Stimulated activated CD8-positive, alpha-beta memory T cell treated with anti-CD3 and anti-CD28 coated beads, Interleukin-4, amount 100 ng/mL, for 1 hour (primary cell): Measurements from ENCODE around the gene WIPI1.
"Not testable (repeated sequence)": the region's sequence is repeated elsewhere in the genome, so short reads cannot be mapped to it uniquely, and the experiment has no call there.

Source experiments
- DNase-seq, 2 donors: peaks; one replicate each; pipeline ENCODE4 v3.0.0-alpha.2; 2020; ENCODE audit warnings: low read depth in 2 of 2, low spot score in 1 of 2

WIPI1 gene

DNA sequence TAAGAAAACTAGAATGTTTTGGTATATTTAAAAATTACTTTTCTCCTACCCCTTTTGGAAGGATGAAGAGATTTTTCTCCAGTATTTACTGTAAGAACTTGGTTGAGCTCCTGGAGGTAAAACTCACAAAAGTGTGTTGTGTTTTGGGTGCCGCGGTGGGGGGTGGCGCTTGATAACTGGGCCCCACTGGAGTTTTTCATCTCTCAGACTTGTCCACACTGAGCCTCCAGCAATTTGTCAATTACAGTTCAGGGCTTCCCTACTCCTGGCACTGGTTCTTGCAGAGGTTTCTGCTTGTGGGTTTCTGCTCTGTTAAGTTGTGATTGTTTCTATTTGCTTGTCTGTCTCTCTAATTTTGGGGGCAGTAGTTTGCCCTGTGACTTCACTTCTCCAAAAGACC, 40.0 kb downstream of the WIPI1 start:
- DNase-seq = no peak

DNA sequence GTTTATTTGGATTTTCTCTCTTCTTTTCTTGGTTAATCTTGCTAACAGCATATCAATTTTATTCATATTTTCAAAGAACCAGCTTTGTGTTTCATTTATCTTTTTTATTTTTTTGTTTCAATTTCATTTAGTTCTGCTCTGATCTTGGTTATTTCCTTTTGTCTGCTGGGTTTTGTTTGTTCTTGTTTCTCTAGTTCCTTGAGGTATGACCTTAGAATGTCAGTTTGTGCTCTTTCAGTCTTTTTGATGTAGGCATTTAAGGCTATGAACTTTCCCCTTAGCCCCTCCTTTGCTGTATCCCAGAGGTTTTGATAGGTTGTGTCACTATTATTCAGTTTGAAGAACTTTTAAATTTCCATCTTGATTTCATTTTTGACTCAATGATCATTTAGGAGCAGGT, 42.4 kb downstream of the WIPI1 start:
- not testable (repeated sequence) for DNase-seq

DNA sequence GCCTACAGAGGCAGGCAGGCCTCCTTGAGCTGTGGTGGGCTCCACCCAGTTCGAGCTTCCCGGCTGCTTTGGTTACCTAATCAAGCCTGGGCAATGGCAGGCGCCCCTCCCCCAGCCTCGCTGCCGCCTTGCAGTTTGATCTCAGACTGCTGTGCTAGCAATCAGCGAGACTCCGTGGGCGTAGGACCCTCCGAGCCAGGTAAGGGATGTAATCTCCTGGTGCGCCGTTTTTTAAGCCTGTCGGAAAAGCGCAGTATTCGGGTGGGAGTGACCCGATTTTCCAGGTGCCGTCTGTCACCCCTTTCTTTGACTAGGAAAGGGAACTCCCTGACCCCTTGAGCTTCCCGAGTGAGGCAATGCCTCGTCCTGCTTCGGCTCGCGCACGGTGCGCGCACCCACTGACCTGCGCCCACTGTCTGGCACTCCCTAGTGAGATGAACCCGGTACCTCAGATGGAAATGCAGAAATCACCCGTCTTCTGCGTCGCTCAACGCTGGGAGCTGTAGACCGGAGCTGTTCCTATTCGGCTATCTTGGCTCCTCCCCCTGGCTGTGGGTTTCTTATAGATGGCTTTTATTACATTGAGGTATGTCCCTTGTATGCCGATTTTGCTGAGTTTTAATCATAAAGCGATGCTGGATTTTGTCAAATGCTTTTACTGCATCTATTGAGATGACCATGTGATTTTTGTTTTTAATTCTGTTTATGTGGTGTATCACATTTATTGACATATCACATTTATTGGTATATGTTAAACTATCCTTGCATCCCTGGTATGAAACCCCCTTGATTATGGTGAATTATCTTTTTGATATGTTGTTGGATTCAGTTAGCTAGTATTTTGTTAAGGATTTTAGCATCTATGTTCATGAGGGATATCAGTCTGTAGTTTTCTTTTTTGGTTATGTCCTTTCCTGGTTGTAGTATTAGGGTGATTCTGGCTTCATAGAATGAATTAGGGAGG, 43.4 kb downstream of the WIPI1 start:
- DNase-seq = not testable (repeated sequence)

DNA sequence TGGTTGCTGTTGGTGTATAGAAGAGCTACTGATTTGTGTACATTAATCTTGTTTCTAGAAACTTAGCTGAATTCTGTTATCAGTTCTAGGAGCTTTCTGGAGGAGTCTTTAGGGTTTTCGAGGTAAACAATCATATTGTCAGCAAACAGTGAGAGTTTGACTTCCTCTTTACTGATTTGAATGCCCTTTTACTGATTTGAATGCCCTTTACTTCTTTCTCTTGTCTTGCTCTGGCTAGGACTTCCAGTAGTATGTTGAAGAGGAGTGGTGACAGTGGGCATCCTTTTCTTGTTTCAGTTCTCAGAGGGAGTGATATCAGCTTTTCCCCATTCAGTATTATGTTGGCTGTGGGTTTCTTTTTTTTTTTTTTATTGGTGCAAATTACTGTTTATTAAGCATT, 49.6 kb downstream of the WIPI1 start:
- not testable (repeated sequence) for DNase-seq

DNA sequence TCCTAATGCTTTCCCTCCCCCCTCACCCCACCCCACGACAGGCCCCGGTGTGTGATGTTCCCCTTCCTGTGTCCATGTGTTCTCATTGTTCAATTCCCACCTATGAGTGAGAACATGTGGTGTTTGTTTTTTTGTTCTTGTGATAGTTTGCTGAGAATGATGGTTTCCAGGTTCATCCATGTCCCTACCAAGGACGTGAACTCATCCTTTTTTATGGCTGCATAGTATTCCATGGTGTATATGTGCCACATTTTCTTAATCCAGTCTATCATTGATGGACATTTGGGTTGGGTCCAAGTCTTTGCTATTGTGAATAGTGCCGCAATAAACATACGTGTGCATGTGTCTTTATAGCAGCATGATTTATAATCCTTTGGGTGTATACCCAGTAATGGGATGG, 53.5 kb downstream of the WIPI1 start:
- DNase-seq = not testable (repeated sequence)

DNA sequence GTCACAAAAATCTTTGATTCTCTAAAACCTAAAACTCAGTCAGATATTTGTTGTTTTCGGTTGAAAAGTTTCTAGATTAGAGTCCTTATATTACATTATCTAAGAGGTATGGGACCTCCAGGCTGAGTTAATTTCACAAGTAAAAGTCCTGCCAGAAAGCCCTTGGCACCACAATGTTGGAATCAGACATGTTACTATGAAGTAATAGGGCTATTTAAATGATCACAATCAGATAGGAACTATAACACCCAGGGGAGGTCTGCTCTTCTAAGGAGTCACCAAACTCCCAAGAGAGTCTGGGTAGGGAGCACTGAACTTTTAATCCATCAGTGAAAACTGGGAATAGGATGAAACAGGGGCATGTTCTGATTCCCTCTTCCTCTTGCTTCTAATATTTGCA, 54.2 kb downstream of the WIPI1 start:
- DNase-seq = no peak

DNA sequence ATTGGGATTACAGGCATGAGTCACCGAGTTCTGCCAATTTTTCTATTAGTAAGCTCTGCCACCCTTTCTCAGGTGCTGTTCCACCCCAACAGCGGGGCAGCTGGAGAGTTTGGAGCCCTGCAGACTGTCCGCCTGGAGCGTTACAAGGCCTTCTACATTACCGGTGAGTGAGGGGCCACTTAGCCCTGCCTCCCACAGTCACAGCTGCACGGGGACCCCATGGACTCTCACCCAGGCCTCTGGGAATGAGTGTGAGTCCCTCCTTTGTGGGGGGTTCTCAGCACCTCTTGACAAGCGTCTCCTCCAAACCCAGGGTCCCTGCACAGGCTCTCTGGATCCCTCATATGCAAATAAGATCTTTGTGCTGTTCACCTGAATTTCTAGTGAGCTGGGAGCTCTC, 56.0 kb downstream of the WIPI1 start:
- DNase-seq = no peak

DNA sequence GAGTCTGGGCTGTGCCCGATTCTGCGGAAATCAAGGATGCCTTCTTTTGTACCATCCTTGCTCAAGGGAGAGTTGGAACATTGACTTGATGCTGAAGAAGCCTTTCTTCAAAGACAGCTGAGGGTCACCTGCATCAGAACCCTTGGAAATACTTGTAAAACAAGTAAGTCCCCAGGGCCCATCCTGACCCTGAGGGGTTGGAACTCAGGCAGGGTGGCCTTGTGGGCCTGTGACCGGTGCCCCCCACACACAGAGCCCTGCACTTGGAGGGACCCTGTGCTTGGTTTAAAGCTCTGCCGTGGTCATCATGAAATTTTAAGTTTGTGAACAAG, 56.9 kb downstream of the WIPI1 start:
- no peak for DNase-seq

DNA sequence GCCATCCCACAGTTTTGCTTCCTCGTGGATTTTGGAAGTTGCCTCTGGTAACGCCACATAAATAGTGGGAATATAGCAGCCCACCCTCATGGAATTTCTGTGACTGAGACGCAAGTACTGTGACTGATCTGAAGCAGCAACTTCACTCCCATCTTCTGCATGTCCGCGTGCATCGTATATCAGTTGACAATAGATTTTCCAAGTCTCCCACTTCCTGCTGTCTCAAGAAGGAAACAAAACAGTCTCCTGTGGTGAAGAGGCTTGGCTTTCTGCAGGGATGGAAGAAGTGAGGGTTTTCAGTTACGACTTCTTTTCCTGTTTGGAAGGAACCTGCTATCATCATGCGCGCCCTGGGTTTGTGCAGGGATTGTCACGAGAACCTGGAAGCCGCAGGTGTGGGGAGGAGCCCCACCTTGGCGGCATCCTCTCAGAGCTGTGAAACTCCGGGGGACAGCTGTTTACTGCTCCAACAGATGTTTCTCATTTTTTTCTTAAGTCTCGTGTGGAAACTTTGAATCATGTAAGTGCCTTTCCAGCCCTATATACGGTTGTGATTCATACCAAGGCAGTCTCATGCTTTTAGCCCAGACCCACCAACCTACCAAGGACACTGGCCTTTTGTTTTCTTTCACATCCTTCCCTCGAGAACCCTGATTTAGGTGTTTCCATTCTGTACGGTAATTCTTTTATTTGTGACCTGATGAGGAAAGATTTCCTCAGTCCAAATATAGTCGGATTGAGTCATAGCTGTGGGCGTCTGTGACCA, 57.5 kb downstream of the WIPI1 start:
- no peak for DNase-seq

DNA sequence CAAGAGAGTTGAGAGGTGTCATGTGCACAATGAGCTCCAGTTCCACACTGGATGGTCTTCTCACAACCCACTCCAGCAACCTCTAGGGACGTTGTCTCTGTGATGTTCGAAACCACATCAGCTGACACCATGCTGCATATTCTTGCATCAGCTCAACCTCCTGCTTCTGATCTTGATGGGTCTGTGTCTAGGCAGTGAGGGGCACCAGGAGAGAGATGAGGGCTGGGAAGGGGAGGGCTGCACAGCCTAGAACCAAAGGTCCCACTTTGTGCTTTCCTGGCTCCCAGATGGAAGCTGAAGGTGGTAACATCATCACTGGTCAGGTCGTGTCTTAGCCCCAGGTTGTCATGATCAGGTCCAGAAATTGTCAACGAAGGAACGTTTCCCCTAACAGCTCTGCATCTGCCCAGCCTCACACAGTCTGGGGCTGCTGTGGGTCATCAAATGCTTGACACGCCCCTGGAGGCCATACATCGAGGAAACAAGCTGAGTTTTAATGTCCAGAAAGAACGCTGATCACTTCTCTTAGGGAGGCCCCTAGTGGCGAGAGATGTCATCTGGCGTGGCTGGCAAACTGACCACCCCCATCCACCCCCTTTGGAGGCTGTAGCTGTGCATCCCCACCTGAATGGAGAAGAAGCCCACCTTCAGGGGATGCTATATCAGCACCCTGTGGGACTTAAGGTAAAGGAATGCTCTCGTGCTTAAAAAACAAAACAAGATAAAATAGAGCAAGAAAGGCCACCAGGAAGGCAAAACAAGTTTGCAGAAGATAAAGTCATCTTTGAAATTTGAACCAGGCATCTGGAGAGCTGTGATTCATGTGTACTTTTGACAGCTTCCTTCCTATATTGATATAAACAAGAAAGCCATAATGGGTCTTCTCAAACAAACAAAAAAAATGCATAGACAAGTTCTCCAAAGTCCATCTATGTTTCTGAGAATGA, 58.3 kb downstream of the WIPI1 start:
- no peak for DNase-seq

DNA sequence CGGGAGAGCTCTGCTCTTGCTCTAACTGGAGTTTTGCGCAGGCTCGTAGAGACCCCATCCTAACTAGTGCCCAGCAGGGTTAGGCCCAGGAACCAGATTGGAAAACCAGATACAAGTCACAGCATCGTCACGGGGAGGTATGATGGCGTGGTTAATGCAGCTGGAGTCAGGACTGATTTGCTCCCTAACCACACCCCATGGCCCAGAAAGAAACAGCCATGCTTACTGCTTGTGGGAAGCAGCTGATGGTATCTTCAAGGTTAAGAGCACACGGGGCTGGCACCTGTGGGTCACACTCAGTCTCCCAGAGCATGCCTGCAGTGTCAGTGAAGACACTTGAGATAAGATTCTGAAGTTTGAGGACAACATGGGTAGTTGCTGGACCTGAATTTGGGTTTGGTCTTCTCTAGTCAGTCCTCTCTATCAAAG, 60.2 kb downstream of the WIPI1 start:
- DNase-seq = no peak

DNA sequence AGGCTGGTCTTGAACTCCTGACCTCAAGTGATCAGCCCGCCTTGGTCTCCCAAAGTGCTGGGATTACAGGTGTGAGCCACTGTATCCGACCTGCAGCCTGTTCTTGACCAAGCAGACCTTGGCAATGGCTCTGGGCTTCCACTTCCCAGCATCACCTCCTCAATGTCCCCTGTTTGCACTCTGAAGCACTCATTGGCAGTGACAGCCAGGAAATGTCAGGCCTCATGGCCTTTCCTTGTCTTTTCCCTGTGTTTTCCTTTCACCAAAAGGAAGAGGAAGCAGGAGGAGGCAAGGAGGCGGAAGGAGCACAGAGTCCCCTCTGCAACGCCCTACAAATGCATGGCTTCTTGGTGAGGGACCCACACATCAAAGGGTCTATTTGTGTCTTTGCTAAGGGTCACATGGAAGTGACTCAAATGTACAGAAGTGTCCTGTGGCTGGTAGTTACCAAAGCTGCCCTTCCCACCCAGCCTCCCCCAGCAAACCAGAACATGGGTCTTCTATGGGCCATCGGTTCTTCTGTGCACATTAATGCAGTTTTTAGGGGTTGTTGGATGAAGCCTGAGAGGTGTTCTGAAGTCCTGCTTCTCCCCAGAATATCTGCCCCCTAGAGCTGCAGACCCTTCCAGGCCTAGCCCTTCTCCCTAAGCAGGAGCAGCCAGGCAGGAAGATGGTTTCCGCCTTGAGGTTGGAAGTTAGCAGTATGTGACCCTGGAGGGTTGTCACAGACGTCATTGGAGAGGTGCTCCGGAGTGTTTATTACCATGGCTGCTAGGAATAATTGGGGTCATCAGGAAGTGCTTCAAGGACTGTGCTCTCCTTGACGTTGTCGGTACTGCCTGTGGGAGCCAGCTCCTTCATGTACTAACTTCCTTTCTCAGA, 60.8 kb downstream of the WIPI1 start:
- DNase-seq = no peak

DNA sequence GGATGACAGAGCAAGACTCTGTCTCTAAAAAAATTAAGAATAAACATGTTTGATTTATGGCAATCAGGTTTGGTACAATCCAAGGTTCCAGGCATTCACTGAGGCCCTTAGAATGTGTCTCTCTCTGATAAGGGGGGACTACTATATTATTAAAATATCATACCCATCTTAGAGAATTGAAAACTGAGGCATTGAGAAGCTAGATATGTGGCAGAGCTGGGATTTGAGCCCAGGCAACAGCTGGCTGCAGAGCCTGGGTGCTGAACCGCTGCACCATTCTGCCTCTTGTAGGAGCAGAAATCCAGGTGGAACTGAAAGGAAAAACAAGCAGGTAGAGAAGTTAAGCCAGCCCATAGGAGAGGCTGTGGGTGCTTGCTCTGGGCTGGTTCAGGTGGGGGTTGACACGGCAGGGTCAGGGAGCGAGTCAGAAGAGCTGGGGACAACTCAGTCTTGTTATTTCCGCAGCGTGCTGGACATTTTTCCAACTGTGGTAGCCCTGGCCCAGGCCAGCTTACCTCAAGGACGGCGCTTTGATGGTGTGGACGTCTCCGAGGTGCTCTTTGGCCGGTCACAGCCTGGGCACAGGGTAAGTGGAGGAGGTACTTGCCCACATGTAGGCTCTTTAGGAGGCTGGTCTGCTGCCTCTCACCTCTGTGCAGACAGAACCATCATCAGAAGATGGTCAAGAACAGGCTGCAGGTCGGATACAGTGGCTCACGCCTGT, 62.5 kb downstream of the WIPI1 start:
- no peak for DNase-seq

DNA sequence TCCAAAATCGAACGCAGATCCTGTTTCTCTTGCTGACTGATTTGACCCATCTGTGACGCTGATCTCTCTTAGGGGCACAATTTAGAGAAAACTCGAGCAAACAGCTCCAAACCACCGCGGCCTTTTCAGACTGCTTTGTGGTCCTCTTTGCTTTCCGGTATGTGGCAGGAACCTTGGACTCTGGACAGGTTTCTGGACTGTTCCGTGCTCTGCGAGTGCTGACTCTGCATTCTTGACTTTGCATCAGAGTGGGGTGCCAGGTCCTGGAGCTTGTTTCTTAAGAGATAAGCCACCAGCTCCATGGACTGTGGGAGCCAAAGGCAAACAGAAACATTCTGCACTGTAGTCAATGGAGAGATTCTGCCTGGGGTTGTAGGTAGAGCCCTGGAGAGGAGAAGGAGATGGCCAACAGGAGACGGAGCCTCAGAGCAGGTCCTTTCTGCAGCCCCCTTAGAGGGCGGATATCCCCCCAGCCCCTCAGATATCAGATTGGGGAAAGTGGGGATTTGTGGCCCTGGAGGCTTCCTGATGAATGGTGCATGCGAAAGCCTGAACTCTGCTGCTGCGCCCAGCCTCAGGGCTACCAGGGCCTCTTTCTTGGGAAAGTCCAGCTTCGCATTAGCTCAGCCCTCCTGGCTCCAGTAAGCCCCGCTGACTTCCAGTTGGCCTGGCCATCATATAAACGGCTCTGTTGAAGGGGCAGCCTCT, 65.6 kb downstream of the WIPI1 start:
- DNase-seq = no peak

DNA sequence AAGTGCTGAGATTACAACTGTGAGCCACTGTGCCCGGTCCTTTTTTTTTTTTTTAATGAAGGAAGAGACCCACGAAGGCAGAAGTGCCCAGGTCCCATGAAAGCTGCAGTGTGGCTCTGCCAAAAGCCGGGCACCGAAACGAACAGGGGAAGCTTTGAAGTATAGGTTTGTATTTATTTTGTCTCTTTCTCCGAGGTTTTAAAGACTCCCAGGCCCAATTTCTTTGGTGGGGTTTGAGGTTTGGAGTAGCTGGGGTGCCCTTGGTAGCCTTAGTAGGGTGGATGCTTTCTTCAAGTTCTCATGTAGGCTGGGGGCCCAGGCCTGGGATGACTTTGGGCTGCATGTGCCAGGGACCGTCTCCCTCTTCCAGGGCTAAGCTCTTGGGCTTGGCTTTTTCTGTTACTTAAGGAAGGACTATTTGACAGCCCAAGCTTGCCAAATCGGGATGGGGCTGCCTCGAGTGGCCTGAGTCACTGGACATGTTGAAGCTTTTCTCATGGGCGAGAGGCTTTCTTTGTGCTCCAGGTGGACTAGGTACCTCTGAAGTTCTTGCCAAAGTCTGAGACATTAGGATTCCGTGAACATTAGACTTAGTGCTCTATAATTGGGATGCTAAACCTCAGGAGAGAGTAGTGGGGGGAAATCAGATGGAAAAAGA, 66.3 kb downstream of the WIPI1 start:
- no peak for DNase-seq

DNA sequence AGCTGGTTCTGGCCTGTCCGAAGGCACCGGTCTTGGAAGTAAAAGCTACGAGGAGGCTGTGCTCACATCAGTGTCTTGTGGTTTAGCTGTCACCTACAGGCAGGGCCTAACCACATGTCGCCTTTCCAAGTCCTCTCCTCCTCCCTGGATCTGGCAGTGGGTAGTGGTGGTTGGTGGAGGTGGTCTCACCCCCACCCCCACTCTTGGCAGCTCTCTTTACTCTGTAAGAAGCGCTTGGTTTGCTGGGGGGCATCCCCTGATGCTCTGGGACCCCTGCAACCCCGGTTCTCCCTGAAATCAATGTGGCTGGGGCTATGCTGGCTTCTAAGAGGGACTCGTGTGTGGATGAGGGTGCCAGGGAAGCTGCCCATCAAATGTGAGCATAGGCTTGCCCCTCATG, 68.3 kb downstream of the WIPI1 start:
- no peak for DNase-seq

DNA sequence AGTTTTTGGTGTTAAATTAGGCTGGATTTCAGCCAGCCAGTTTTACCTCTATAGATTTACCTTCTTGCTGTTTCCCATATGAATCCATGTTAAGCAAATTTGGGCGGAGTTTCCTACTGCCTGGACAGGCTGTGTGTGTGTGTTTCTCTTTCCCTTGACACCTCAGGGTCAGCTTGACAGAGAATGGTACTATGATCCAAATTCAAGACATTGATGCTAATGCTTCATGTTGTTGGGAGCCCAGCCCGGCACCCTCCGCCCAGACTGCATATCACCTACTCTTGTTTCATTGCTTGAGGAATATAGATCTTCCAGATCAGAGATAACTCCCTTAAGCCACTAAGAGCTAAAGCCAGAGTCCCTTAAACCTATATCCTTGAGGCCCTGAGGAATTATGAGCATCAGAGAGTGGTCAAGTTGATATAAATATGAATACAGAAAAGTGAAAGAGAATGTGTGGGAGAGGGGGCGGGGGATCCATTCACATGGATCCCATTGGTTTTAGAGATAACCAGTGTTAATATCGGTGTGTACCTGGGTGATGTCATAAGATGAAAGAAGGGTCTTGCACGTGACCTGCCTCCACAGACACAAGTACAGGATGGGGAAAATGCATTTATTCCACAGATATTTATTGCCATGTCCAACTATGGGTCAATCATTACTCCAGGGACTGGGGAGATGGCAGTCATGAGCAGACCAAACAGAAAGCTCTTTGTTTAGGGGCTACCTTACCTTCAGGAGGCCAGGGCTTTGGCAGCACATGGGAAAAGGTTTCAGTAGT, 69.7 kb downstream of the WIPI1 start:
- DNase-seq = no peak
